H4 (cell line): ENCODE measurements around the gene MYO10. TPM values are rescaled to one million over a fixed set of nuclear protein-coding genes. Genes with fewer than 3 reads are reported as not detected.
A peak's percentile ranks its signal among the peaks of the same experiment; 100 is the strongest.
"Not testable (repeated sequence)": the region's sequence is repeated elsewhere in the genome, so short reads cannot be mapped to it uniquely, and the experiment has no call there.

Experiments
- DNase-seq: peaks from one replicate; pipeline ENCODE4 v3.0.0-alpha.2; 2015; ENCODE audit warnings: low spot score
- total RNA-seq: library from RNA; depleted of rRNA; stranded (reverse); fragments of >200 nt; shearing (Covaris generic); gene quantifications from 2 replicates; pipeline ENCODE4 v1.2.3, GENCODE V29; 2014

The MYO10 gene
- total RNA-seq, 1 experiment from 2014 or later: 34.7 TPM

GRCh38 chr5:16784088-16784487 lies 152.0 kb downstream of the MYO10 start:
- DNase-seq: no peak

- DNase-seq: no peak
These were observed 154.1 kb downstream of the MYO10 start for GRCh38 chr5:16781828-16782626.

GRCh38 chr5:16780325-16780724 lies 155.8 kb downstream of the MYO10 start:
- no peak for DNase-seq

- no peak for DNase-seq
These were observed 158.7 kb downstream of the MYO10 start for GRCh38 chr5:16777432-16777831.

- no peak for DNase-seq
These were observed 159.4 kb downstream of the MYO10 start for GRCh38 chr5:16776611-16777251.

- DNase-seq: peak; percentile 79
These were observed 161.3 kb downstream of the MYO10 start for GRCh38 chr5:16774806-16775205.

GRCh38 chr5:16773991-16774390 lies 162.1 kb downstream of the MYO10 start:
- DNase-seq: peak; percentile 53

GRCh38 chr5:16772556-16772955 lies 163.5 kb downstream of the MYO10 start:
- DNase-seq: no peak

GRCh38 chr5:16768184-16768583 lies 167.9 kb downstream of the MYO10 start:
- no peak for DNase-seq

- no peak for DNase-seq
These were observed 172.9 kb downstream of the MYO10 start for GRCh38 chr5:16763211-16763610.

- DNase-seq: no peak
These were observed 176.8 kb downstream of the MYO10 start for GRCh38 chr5:16759147-16759773.

- no peak for DNase-seq
These were observed 178.0 kb downstream of the MYO10 start for GRCh38 chr5:16757989-16758501.

- DNase-seq: not testable (repeated sequence)
These were observed 178.5 kb downstream of the MYO10 start for GRCh38 chr5:16757577-16757976.

GRCh38 chr5:16757146-16757545 lies 178.9 kb downstream of the MYO10 start:
- no peak for DNase-seq

GRCh38 chr5:16756692-16757091 lies 179.4 kb downstream of the MYO10 start:
- DNase-seq: no peak

GRCh38 chr5:16755641-16756040 lies 180.4 kb downstream of the MYO10 start:
- DNase-seq: no peak

- DNase-seq: no peak
These were observed 181.5 kb downstream of the MYO10 start for GRCh38 chr5:16754601-16755000.

- no peak for DNase-seq
These were observed 182.0 kb downstream of the MYO10 start for GRCh38 chr5:16754086-16754485.

- no peak for DNase-seq
These were observed 185.6 kb downstream of the MYO10 start for GRCh38 chr5:16750445-16750844.

GRCh38 chr5:16749626-16750025 lies 186.5 kb downstream of the MYO10 start:
- no peak for DNase-seq

- peak; percentile 28 for DNase-seq
These were observed 191.8 kb downstream of the MYO10 start for GRCh38 chr5:16744164-16744880.

GRCh38 chr5:16742938-16743337 lies 193.2 kb downstream of the MYO10 start:
- DNase-seq: no peak
